H1 (cell line): ENCODE results near the gene LCT. TPM values are rescaled to one million over a fixed set of nuclear protein-coding genes. Genes with fewer than 3 reads are reported as not detected.

Experiments
- CTCF ChIA-PET: fragments of 300-600 bp; sonication (Branson Sonifier 250); formaldehyde crosslinking; loops from one replicate; lab custom pipeline; 2021; ENCODE audit not compliant: partially characterized antibody; lab: Charles Lee
- POLR2A ChIA-PET: fragments of 300-600 bp; sonication (Branson Sonifier 250); formaldehyde crosslinking; loops from one replicate; lab custom pipeline; 2021; ENCODE audit warnings: inconsistent platforms; ENCODE audit not compliant: partially characterized antibody; lab: Charles Lee
- DNase-seq, 2 experiments: peaks; one replicate each; pipeline versions ENCODE4 v3.0.0 to v3.0.0-alpha.2; 2010 to 2022; ENCODE audit warnings: low spot score in 2 of 2, low read depth in 1 of 2, mixed read lengths in 1 of 2
- FAIRE-seq: peaks from 2 replicates; lab custom pipeline; 2011; peaks lifted over from hg19 to GRCh38; lab: Jason Lieb, UNC
- H2AFZ ChIP-seq: 2 replicates; pipeline ENCODE4 v1.8.1; 2012; ENCODE audit warnings: low read length, inconsistent platforms
- H2AK5ac ChIP-seq: 2 replicates; pipeline ENCODE4 v1.6.1; 2013; ENCODE audit warnings: low read depth, low read length
- H2BK120ac ChIP-seq: replicated peaks from 2 replicates; pipeline ENCODE3; 2013; ENCODE audit warnings: low read depth, low read length, inconsistent platforms
- H2BK12ac ChIP-seq: 2 replicates; pipeline ENCODE4 v1.6.1; 2013; ENCODE audit warnings: low read depth, low read length
- H2BK15ac ChIP-seq: 2 replicates; pipeline ENCODE4 v1.6.1; 2013; ENCODE audit warnings: low read length
- H2BK20ac ChIP-seq: 2 replicates; pipeline ENCODE4 v1.6.1; 2013; ENCODE audit warnings: low read length
- H2BK5ac ChIP-seq: 2 replicates; pipeline ENCODE4 v1.6.1; 2013; ENCODE audit warnings: low read depth, low read length
- H3K14ac ChIP-seq: 2 replicates; pipeline ENCODE4 v1.6.1; 2013; ENCODE audit warnings: inconsistent platforms; ENCODE audit not compliant: insufficient read length
- H3K18ac ChIP-seq: 2 replicates; pipeline ENCODE4 v1.6.1; 2013; ENCODE audit warnings: low read length; ENCODE audit errors: extremely low read depth
- H3K23ac ChIP-seq: 2 replicates; pipeline ENCODE4 v1.6.1; 2013; ENCODE audit warnings: inconsistent platforms; ENCODE audit not compliant: insufficient read length
- H3K23me2 ChIP-seq: 2 replicates; pipeline ENCODE4 v1.6.1; 2013; ENCODE audit warnings: low read depth, low read length
- H3K27ac ChIP-seq: 2 replicates; pipeline ENCODE4 v1.6.1; 2011; ENCODE audit warnings: low read depth, low read length, inconsistent platforms
- H3K27me3 ChIP-seq, 4 experiments: replicated peaks in 1 of 4; 1 replicate in 1 of 4; 2 replicates in 3 of 4; pipeline versions ENCODE4 v1.6.1 to v1.8.1; 2011 to 2013; ENCODE audit warnings: low read length in 3 of 4, mild to moderate bottlenecking in 3 of 4, inconsistent platforms in 2 of 4, mixed read lengths in 2 of 4, moderate library complexity in 1 of 4; ENCODE audit not compliant: control insufficient read depth in 3 of 4, insufficient read depth in 3 of 4; ENCODE audit errors: extremely low read depth in 1 of 4
- H3K36me3 ChIP-seq, 4 experiments: 2 replicates each; pipeline versions ENCODE4 v1.6.1 to v1.8.1; 2011 to 2013; ENCODE audit warnings: mild to moderate bottlenecking in 4 of 4, low read length in 3 of 4, moderate library complexity in 2 of 4, control low read depth in 1 of 4, inconsistent platforms in 1 of 4; ENCODE audit not compliant: insufficient read depth in 4 of 4, control insufficient read depth in 2 of 4
- H3K4ac ChIP-seq: replicated peaks from 2 replicates; pipeline ENCODE3; 2013; ENCODE audit warnings: low read length, low read depth, mixed read lengths, inconsistent platforms; ENCODE audit not compliant: insufficient read length
- H3K4me1 ChIP-seq, 4 experiments: replicated peaks in 1 of 4; 1 replicate in 1 of 4; 2 replicates in 3 of 4; pipeline versions ENCODE4 v1.6.1 to v1.8.1; 2011 to 2013; ENCODE audit warnings: low read length in 3 of 4, inconsistent platforms in 2 of 4, mixed read lengths in 1 of 4; ENCODE audit not compliant: insufficient read depth in 4 of 4, control insufficient read depth in 3 of 4
- H3K4me2 ChIP-seq, 2 experiments: 2 replicates each; pipeline versions ENCODE4 v1.6.1 to v1.8.1; 2011 to 2013; ENCODE audit warnings: low read depth in 2 of 2, low read length in 2 of 2, control low read depth in 1 of 2, inconsistent platforms in 1 of 2, mild to moderate bottlenecking in 1 of 2; ENCODE audit not compliant: insufficient read depth in 1 of 2
- H3K4me3 ChIP-seq, 4 experiments: fragments of 200-600, 300-600 bp in 1 of 4; sonication (generic), shearing (Covaris generic), sonication (Bioruptor Twin) in 1 of 4; 2 replicates each; pipeline versions ENCODE4 v1.5.1 to v1.8.1; 2011 to 2016; ENCODE audit warnings: low read length in 4 of 4, low read depth in 3 of 4, control low read depth in 2 of 4, inconsistent platforms in 2 of 4, mild to moderate bottlenecking in 2 of 4, mixed read lengths in 1 of 4, moderate library complexity in 1 of 4; ENCODE audit not compliant: insufficient read depth in 2 of 4; ENCODE audit errors: extremely low read depth in 1 of 4
- H3K56ac ChIP-seq: replicated peaks from 2 replicates; pipeline ENCODE3; 2013; ENCODE audit warnings: low read depth, mild to moderate bottlenecking, mixed read lengths, low read length, inconsistent platforms; ENCODE audit not compliant: insufficient read length
- H3K79me1 ChIP-seq: 2 replicates; pipeline ENCODE4 v1.6.1; 2013; ENCODE audit warnings: low read depth, low read length, control low read depth
- H3K79me2 ChIP-seq, 2 experiments: 2 replicates each; pipeline versions ENCODE4 v1.6.1 to v1.8.1; 2012 to 2013; ENCODE audit warnings: low read length in 2 of 2, mild to moderate bottlenecking in 2 of 2, inconsistent platforms in 1 of 2; ENCODE audit not compliant: insufficient read depth in 2 of 2, control insufficient read depth in 1 of 2
- H3K9ac ChIP-seq, 4 experiments: replicated peaks in 1 of 4; 1 replicate in 1 of 4; 2 replicates in 3 of 4; pipeline versions ENCODE4 v1.6.1 to v1.8.1; 2011 to 2013; ENCODE audit warnings: low read depth in 3 of 4, low read length in 3 of 4, control low read depth in 2 of 4, mild to moderate bottlenecking in 2 of 4, moderate library complexity in 2 of 4, inconsistent platforms in 1 of 4; ENCODE audit errors: extremely low read depth in 1 of 4
- H3K9me3 ChIP-seq, 2 experiments: 2 replicates each; pipeline versions ENCODE4 v1.6.1 to v1.8.1; 2012 to 2013; ENCODE audit warnings: mild to moderate bottlenecking in 2 of 2, moderate library complexity in 2 of 2, control low read depth in 1 of 2, inconsistent platforms in 1 of 2, low read depth in 1 of 2, low read length in 1 of 2, mixed read lengths in 1 of 2; ENCODE audit not compliant: insufficient read depth in 2 of 2
- H4K20me1 ChIP-seq, 2 experiments: replicated peaks in 1 of 2; 2 replicates each; pipeline versions ENCODE3 to v1.8.1; 2011 to 2013; ENCODE audit warnings: inconsistent platforms in 2 of 2, low read length in 2 of 2, mild to moderate bottlenecking in 1 of 2; ENCODE audit not compliant: insufficient read depth in 2 of 2, control insufficient read depth in 1 of 2
- H4K5ac ChIP-seq: 2 replicates; pipeline ENCODE4 v1.6.1; 2013; ENCODE audit warnings: low read length, low read depth, mixed read lengths, inconsistent platforms; ENCODE audit not compliant: insufficient read length
- H4K8ac ChIP-seq: 2 replicates; pipeline ENCODE4 v1.8.0; 2013; ENCODE audit warnings: mild to moderate bottlenecking, moderate library complexity, low read length, inconsistent platforms; ENCODE audit not compliant: insufficient read depth; ENCODE audit errors: extremely low read depth
- H4K91ac ChIP-seq: replicated peaks from 2 replicates; pipeline ENCODE3; 2013; ENCODE audit warnings: low read length, mixed read lengths, inconsistent platforms; ENCODE audit not compliant: insufficient read length
- ASH2L ChIP-seq: fragments of 200-600, 300-600 bp; sonication (generic); IDR thresholded peaks from one replicate; pipeline ENCODE4 v1.7.1; 2017; ENCODE audit warnings: low read length
- CBX5 ChIP-seq: fragments of 300-800, 300-1000 bp; sonication (generic); IDR thresholded peaks from 2 replicates; pipeline ENCODE4 v1.7.1; 2016; ENCODE audit warnings: antibody characterized with exemption, low read length, low read depth
- CHD2 ChIP-seq: IDR thresholded peaks from 2 replicates; pipeline ENCODE4 v1.6.1; 2012; ENCODE audit warnings: low read length, improper control_type of control experiment
- EP300 ChIP-seq, 2 experiments: IDR thresholded peaks; 1 replicate in 1 of 2; 2 replicates in 1 of 2; pipeline ENCODE4 v1.6.1; 2011 to 2012; ENCODE audit warnings: low read depth in 2 of 2, low read length in 2 of 2, mild to moderate bottlenecking in 2 of 2, borderline replicate concordance in 1 of 2, inconsistent platforms in 1 of 2, moderate library complexity in 1 of 2
- FOSL1 ChIP-seq: IDR thresholded peaks from 2 replicates; pipeline ENCODE4 v1.6.1; 2011; ENCODE audit warnings: mild to moderate bottlenecking, low read depth, low read length, moderate library complexity; ENCODE audit not compliant: insufficient read depth
- HDAC6 ChIP-seq: IDR thresholded peaks from one replicate; pipeline ENCODE4 v1.7.1; 2012; ENCODE audit warnings: low read depth, mild to moderate bottlenecking, inconsistent platforms, low read length, moderate library complexity
- KDM4A ChIP-seq: IDR thresholded peaks from one replicate; pipeline ENCODE4 v1.7.1; 2012; ENCODE audit warnings: low read depth, mild to moderate bottlenecking, moderate library complexity, low read length, inconsistent platforms; ENCODE audit not compliant: severe bottlenecking
- RBBP5 ChIP-seq: IDR thresholded peaks from 2 replicates; pipeline ENCODE4 v1.7.1; 2012; ENCODE audit warnings: low read depth, mild to moderate bottlenecking, inconsistent platforms, low read length, moderate library complexity, borderline replicate concordance
- RFX5 ChIP-seq: IDR thresholded peaks from 2 replicates; pipeline ENCODE4 v1.6.1; 2011; ENCODE audit warnings: low read depth, low read length, improper control_type of control experiment, borderline replicate concordance
- SUZ12 ChIP-seq: fragments of 200-600 bp; sonication (generic); IDR thresholded peaks from 2 replicates; pipeline ENCODE4 v1.6.1; 2012; ENCODE audit warnings: mild to moderate bottlenecking, inconsistent platforms, low read length, moderate library complexity, mixed read lengths
- WGBS, 2 experiments: shearing (Covaris generic) in 1 of 2; methylation state at CpG; one replicate each; pipeline versions ENCODE4 v1.1.6 to v1.1.7; 2013 to 2015; ENCODE audit warnings: low lambda C conversion rate in 2 of 2, mixed read lengths in 2 of 2, inconsistent platforms in 1 of 2, low coverage in 1 of 2, missing lambda C conversion rate in 1 of 2; ENCODE audit not compliant: insufficient replicate concordance in 2 of 2, insufficient coverage in 1 of 2, insufficient read length in 1 of 2; ENCODE audit errors: extremely low coverage in 1 of 2, missing lambda C conversion rate in 1 of 2; 5-methylcytosine and 5-hydroxymethylcytosine counted together
- polyA plus RNA-seq, 7 experiments: library from polyadenylated mRNA; depleted of rRNA in 3 of 7; stranded (reverse) in 5 of 7; unstranded in 2 of 7; fragments of >200 nt in 5 of 7; fragments of 200-250 nt in 2 of 7; gene quantifications; 1 replicate in 5 of 7; 2 replicates in 1 of 7; 4 replicates in 1 of 7; pipeline versions ENCODE4 v1.2.1 to v1.2.3, GENCODE V29; 2011 to 2013; ENCODE audit warnings: missing spikeins in 2 of 7, mixed read lengths in 2 of 7
- total RNA-seq: library from RNA; stranded (reverse); fragmentation: NEBNext Ultra II Directional; extraction: Animal tissue kit (Norgen Biotek cat#: 25700); gene quantifications from 2 replicates; pipeline ENCODE4 v1.2.1, GENCODE V29; 2021

Gene LCT
- total and polyA plus RNA-seq, 2 of the 8 experiments (the other 6 are each of a cell fraction or from before 2014, with no cell fraction given) = 0.06 TPM; not detected in 1

DNA sequence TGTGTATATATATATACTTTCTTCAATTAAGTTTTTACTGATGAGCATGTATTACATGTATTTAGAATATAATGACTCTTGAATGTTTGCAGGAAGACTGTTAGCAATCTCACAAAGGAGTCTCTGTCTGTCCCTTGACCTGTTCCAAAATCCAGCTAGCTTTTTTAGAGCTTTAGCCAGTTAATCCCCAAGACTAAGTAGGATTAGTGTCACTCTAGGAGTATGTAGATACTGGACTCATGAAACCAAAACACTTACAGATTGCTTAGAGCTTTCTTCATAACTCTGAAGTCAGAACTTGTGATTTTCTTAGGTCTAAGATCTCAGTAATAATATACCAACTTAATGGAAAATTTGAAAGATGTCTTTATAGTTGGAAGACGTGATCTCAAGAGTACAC lies 93.1 kb downstream of the LCT start:
- H3K18ac ChIP-seq = no peak overlapping the region
- peaks cover 4 to 56% of the 10 kb centered on the region in 2 experiments; a peak in 3 of 4 replicates for H3K79me2 ChIP-seq
- no peak overlapping the region for H4K8ac ChIP-seq
- H2AFZ ChIP-seq = no peak overlapping the region
- H4K20me1 ChIP-seq = peaks cover 0 to 7% of the 10 kb centered on the region in 2 experiments
- no peak overlapping the region for H4K5ac ChIP-seq
- CTCF ChIA-PET = interaction anchor here (0.6 to 4.4 kb wide), 3 partner anchors 32 to 297 kb away, joined by 3 to 17 read pairs (median 3); no protein-coding TSS in a partner anchor
- no peak overlapping the region for H2AK5ac ChIP-seq
- H2BK12ac ChIP-seq = no peak overlapping the region
- no peak overlapping the region for H2BK20ac ChIP-seq
- no peak overlapping the region for H2BK120ac ChIP-seq
- 80% methylated on average over 1 of the region's 1 CpG; no CpG with 5 or more reads in 1 of the 2 experiments for WGBS, 2 experiments
- H3K27me3 ChIP-seq = no peaks in the 10 kb centered on the region
- DNase-seq (no peak), FAIRE-seq (no peak)
- H2BK15ac ChIP-seq = no peak overlapping the region
- H3K23ac ChIP-seq = no peak overlapping the region
- peaks cover 2% of the 10 kb centered on the region; the same call in 1 of the 2 replicates for H3K79me1 ChIP-seq
- H3K4me2 ChIP-seq = peak overlapping the region; percentile 46 to 80; a peak in 2 of 4 replicates
- H3K56ac ChIP-seq = no peak overlapping the region
- no peak for TF ChIP-seq SUZ12
- no peak for TF ChIP-seq CHD2
- TF ChIP-seq RFX5 = no peak
- TF ChIP-seq FOSL1 = no peak
- no peak for TF ChIP-seq ASH2L
- TF ChIP-seq CBX5 = no peak
- TF ChIP-seq KDM4A = no peak
- TF ChIP-seq RBBP5 = no peak
- TF ChIP-seq HDAC6 = no peak
- no peak for TF ChIP-seq EP300 (IDR thresholded peaks at IDR 0.05; ENCODE audit: borderline replicate concordance in 1 of 2, low read depth in 2 of 2, low read length in 2 of 2)
- H2BK5ac ChIP-seq = no peak overlapping the region
- H3K4me3 ChIP-seq = peak overlapping the region in 2 of 4 experiments; percentile 8 to 95; a peak in 2 of 8 replicates
- peaks cover 0 to 6% (median 3%) of the 10 kb centered on the region in 4 experiments; a peak in 2 of 7 replicates for H3K4me1 ChIP-seq
- H3K36me3 ChIP-seq = peaks cover 0 to 14% (median 3%) of the 10 kb centered on the region in 4 experiments; a peak in 3 of 8 replicates
- no peak overlapping the region; a peak in 1 of 7 replicates for H3K9ac ChIP-seq
- no peak overlapping the region for H3K27ac ChIP-seq
- H3K4ac ChIP-seq = no peak overlapping the region
- POLR2A ChIA-PET = interaction anchor here (1.6 kb wide), 1 partner anchor 135 kb away, joined by 3 read pairs; no protein-coding TSS in a partner anchor
- no peak overlapping the region for H3K14ac ChIP-seq
- H4K91ac ChIP-seq = no peak overlapping the region
- no peaks in the 10 kb centered on the region for H3K9me3 ChIP-seq
- no peaks in the 10 kb centered on the region; the same call in 1 of the 2 replicates for H3K23me2 ChIP-seq
